ENCODE results near the gene KLK4. TPM values are rescaled to one million over a fixed set of nuclear protein-coding genes. Genes with fewer than 3 reads are reported as not detected.

Gene KLK4
- total RNA-seq, 1 donor from 2014 or later = not detected

- Mint-ChIP-seq H3K9me3 (no peaks in the 10 kb centered on the region), H3K4me1 (no peaks in the 10 kb centered on the region), H3K4me3 (no peak overlapping the region), H3K27ac (ENCODE audit: unreplicated experiment) (no peak overlapping the region), H3K36me3 (ENCODE audit: low read depth) (no peaks in the 10 kb centered on the region), H3K27me3 (ENCODE audit: low read depth) (peaks cover 90% of the 10 kb centered on the region)
- TF ChIP-seq, protein P1, sequence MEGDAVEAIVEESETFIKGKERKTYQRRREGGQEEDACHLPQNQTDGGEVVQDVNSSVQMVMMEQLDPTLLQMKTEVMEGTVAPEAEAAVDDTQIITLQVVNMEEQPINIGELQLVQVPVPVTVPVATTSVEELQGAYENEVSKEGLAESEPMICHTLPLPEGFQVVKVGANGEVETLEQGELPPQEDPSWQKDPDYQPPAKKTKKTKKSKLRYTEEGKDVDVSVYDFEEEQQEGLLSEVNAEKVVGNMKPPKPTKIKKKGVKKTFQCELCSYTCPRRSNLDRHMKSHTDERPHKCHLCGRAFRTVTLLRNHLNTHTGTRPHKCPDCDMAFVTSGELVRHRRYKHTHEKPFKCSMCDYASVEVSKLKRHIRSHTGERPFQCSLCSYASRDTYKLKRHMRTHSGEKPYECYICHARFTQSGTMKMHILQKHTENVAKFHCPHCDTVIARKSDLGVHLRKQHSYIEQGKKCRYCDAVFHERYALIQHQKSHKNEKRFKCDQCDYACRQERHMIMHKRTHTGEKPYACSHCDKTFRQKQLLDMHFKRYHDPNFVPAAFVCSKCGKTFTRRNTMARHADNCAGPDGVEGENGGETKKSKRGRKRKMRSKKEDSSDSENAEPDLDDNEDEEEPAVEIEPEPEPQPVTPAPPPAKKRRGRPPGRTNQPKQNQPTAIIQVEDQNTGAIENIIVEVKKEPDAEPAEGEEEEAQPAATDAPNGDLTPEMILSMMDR (conservative IDR thresholded peaks at IDR 0.05) = no peak
- no peak for DNase-seq (ENCODE audit: low read depth, low spot score)
Observed at GRCh38 chr19:50890422-50891252, 20.6 kb downstream of the KLK4 start.

DNA sequence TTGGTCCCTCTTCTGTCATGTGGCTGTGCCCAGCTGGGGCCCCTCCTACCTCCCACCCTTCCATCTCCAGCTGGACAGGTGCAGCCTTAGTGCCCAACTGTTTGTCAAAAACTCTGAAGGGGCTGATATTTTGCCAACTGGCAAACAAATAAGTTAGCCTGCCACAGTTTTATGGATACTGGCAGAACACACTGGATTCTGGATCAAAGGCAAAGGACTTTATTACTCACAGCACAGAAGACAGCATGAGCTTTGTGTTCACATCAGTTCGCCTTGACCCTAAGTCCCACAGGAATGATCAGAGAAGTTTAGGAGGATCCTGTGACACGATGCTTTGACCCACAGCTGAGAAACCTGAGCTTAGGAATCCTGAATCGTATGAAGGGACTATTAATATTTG, 21.6 kb downstream of the KLK4 start:
- DNase-seq (ENCODE audit: low read depth, low spot score) = no peak
- TF ChIP-seq, protein P1 (conservative IDR thresholded peaks at IDR 0.05) = no peak
- no peaks in the 10 kb centered on the region for H3K4me1 Mint-ChIP-seq
- no peaks in the 10 kb centered on the region for H3K36me3 Mint-ChIP-seq (ENCODE audit: low read depth)
- H3K4me3 Mint-ChIP-seq = no peak overlapping the region
- peaks cover 90% of the 10 kb centered on the region for H3K27me3 Mint-ChIP-seq (ENCODE audit: low read depth)
- no peak overlapping the region for H3K27ac Mint-ChIP-seq (ENCODE audit: unreplicated experiment)
- no peaks in the 10 kb centered on the region for H3K9me3 Mint-ChIP-seq

DNA sequence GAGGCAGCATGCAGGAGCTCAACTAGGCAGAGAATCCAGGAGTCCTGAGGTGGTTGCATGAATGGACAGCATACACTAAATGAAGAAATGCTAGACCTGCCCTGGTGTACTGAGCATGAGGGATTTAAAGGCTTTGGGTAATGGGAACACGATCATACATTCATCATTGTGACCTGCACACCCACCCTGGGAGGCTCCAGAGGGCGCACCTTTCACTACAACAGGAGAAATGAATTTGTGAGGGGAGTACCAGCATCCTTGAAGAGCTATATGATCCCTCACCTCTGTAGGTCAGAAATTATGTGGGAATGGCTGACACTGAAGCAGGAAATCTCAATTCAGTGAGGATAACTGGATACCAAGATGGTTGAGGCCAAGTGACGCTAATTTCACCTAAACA, 29.0 kb downstream of the KLK4 start:
- Mint-ChIP-seq H3K4me3 (no peak overlapping the region), H3K27me3 (ENCODE audit: low read depth) (peaks cover 92% of the 10 kb centered on the region), H3K4me1 (no peaks in the 10 kb centered on the region), H3K27ac (ENCODE audit: unreplicated experiment) (no peak overlapping the region), H3K9me3 (no peaks in the 10 kb centered on the region), H3K36me3 (ENCODE audit: low read depth) (no peaks in the 10 kb centered on the region)
- no peak for DNase-seq (ENCODE audit: low read depth, low spot score)
- TF ChIP-seq, protein P1 (conservative IDR thresholded peaks at IDR 0.05) = no peak

DNA sequence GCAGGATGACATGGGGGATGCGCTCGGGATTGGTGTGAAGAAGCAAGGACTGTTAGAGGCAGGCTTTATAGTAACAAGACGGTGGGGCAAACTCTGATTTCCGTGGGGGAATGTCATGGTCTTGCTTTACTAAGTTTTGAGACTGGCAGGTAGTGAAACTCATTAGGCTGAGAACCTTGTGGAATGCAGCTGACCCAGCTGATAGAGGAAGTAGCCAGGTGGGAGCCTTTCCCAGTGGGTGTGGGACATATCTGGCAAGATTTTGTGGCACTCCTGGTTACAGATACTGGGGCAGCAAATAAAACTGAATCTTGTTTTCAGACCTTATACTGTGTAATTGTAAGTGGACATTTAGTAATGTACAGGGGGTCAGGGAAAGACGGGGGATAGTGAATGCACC, 31.0 kb downstream of the KLK4 start:
- Mint-ChIP-seq H3K4me1 (no peaks in the 10 kb centered on the region), H3K27ac (ENCODE audit: unreplicated experiment) (no peak overlapping the region), H3K4me3 (no peak overlapping the region), H3K27me3 (ENCODE audit: low read depth) (peaks cover 73% of the 10 kb centered on the region), H3K36me3 (ENCODE audit: low read depth) (no peaks in the 10 kb centered on the region), H3K9me3 (no peaks in the 10 kb centered on the region)
- no peak for DNase-seq (ENCODE audit: low read depth, low spot score)
- TF ChIP-seq, protein P1 (conservative IDR thresholded peaks at IDR 0.05) = no peak

DNA sequence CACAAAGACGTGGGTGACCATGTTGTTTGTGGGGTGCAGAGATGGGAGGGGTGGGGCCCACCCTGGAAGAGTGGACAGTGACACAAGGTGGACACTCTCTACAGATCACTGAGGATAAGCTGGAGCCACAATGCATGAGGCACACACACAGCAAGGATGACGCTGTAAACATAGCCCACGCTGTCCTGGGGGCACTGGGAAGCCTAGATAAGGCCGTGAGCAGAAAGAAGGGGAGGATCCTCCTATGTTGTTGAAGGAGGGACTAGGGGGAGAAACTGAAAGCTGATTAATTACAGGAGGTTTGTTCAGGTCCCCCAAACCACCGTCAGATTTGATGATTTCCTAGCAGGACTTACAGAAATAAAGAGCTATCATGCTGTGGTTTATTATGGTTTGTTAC, 32.3 kb downstream of the KLK4 start:
- Mint-ChIP-seq H3K27ac (ENCODE audit: unreplicated experiment) (no peak overlapping the region), H3K27me3 (ENCODE audit: low read depth) (peaks cover 59% of the 10 kb centered on the region), H3K4me3 (no peak overlapping the region), H3K4me1 (no peaks in the 10 kb centered on the region), H3K36me3 (ENCODE audit: low read depth) (no peaks in the 10 kb centered on the region), H3K9me3 (no peaks in the 10 kb centered on the region)
- TF ChIP-seq, protein P1 (conservative IDR thresholded peaks at IDR 0.05) = no peak
- DNase-seq (ENCODE audit: low read depth, low spot score) = no peak

All from neural crest cell (in vitro differentiated cells).